B cell (primary cell): ENCODE data around the gene CKMT2. TPM values are rescaled to one million over a fixed set of nuclear protein-coding genes. Genes with fewer than 3 reads are reported as not detected.

ENCODE experiments used
- ATAC-seq: fragments of 200-7000 bp; cut with Tn5 transposase; one replicate; pipeline ENCODE4 v1.10.0; 2021; ENCODE audit warnings: low read depth, mild to moderate bottlenecking, moderate number of reproducible peaks, moderate library complexity
- CTCF ChIA-PET: fragments of 350-600 bp; sonication (Branson Sonifier 250); formaldehyde crosslinking; loops from one replicate; lab custom pipeline; 2021; ENCODE audit warnings: antibody characterized with exemption, inconsistent platforms; lab: Charles Lee
- POLR2A ChIA-PET: fragments of 350-600 bp; sonication (Branson Sonifier 250); formaldehyde crosslinking; loops from one replicate; lab custom pipeline; 2021; ENCODE audit warnings: antibody characterized with exemption; lab: Charles Lee
- DNase-seq: peaks from one replicate; pipeline ENCODE4 v3.0.0; 2013
- H2AFZ ChIP-seq: 2 replicates; pipeline ENCODE4 v1.6.1; 2012; ENCODE audit warnings: mild to moderate bottlenecking, low read depth, low read length; ENCODE audit not compliant: insufficient read depth, poor library complexity, severe bottlenecking
- H3K27ac ChIP-seq, 2 donors: 1 replicate in 1 of 2; 2 replicates in 1 of 2; pipeline ENCODE4 v1.5.1; 2012 to 2013; ENCODE audit warnings: low read length in 2 of 2, mild to moderate bottlenecking in 2 of 2, moderate library complexity in 1 of 2
- H3K27me3 ChIP-seq, 4 experiments: fragments of 200-600 bp in 1 of 4; sonication (generic) in 1 of 4; replicated peaks in 1 of 4; 1 replicate in 2 of 4; 2 replicates in 2 of 4; pipeline versions ENCODE4 v1.6.1 to v1.7.0; 2013 to 2016; ENCODE audit warnings: low read length in 3 of 4, mild to moderate bottlenecking in 2 of 4, mixed read lengths in 1 of 4, moderate library complexity in 1 of 4; ENCODE audit not compliant: insufficient read depth in 4 of 4, control insufficient read depth in 3 of 4; ENCODE audit errors: control extremely low read depth in 1 of 4
- H3K36me3 ChIP-seq, 2 experiments: replicated peaks in 1 of 2; 1 replicate in 1 of 2; 2 replicates in 1 of 2; pipeline versions ENCODE4 v1.6.1 to v1.7.1; 2013; ENCODE audit warnings: low read length in 1 of 2; ENCODE audit not compliant: insufficient read depth in 2 of 2, control insufficient read depth in 1 of 2; ENCODE audit errors: control extremely low read depth in 1 of 2, extremely low read depth in 1 of 2
- H3K4me1 ChIP-seq, 2 donors: fragments of 200-600 bp in 1 of 2; sonication (generic) in 1 of 2; 1 replicate in 1 of 2; 2 replicates in 1 of 2; pipeline versions ENCODE4 v1.5.1 to v1.6.1; 2013 to 2017; ENCODE audit warnings: low read length in 2 of 2; ENCODE audit not compliant: control insufficient read depth in 2 of 2, insufficient read depth in 2 of 2
- H3K4me2 ChIP-seq: replicated peaks from 2 replicates; pipeline ENCODE3; 2012; ENCODE audit warnings: mild to moderate bottlenecking, low read depth, low read length; ENCODE audit not compliant: poor library complexity, severe bottlenecking
- H3K4me3 ChIP-seq, 5 experiments: fragments of 200-600 bp in 1 of 5; sonication (generic) in 1 of 5; 1 replicate in 3 of 5; 2 replicates in 2 of 5; pipeline versions ENCODE4 v1.5.1 to v1.7.0; 2011 to 2016; ENCODE audit warnings: low read length in 4 of 5, mild to moderate bottlenecking in 4 of 5, low read depth in 2 of 5, control low read depth in 1 of 5, moderate library complexity in 1 of 5; ENCODE audit not compliant: insufficient read depth in 1 of 5; ENCODE audit errors: control extremely low read depth in 1 of 5, extremely low read depth in 1 of 5
- H3K79me2 ChIP-seq: fragments of 200-600 bp; sonication (generic); one replicate; pipeline ENCODE4 v1.6.0; 2016; ENCODE audit warnings: low read length; ENCODE audit not compliant: control insufficient read depth, insufficient read depth
- H3K9ac ChIP-seq: fragments of 200-600 bp; sonication (generic); 2 replicates; pipeline ENCODE4 v1.6.1; 2017; ENCODE audit warnings: mild to moderate bottlenecking, low read length, moderate library complexity
- H3K9me3 ChIP-seq, 3 donors: one replicate each; pipeline versions ENCODE4 v1.6.1 to v1.7.1; 2013; ENCODE audit warnings: low read length in 2 of 3; ENCODE audit not compliant: control insufficient read depth in 2 of 3, insufficient read depth in 1 of 3; ENCODE audit errors: control extremely low read depth in 1 of 3
- H4K20me1 ChIP-seq: 2 replicates; pipeline ENCODE4 v1.6.0; 2012; ENCODE audit warnings: mild to moderate bottlenecking, low read length; ENCODE audit not compliant: insufficient read depth, control insufficient read depth, poor library complexity, severe bottlenecking
- H3K27ac Mint-ChIP-seq: one replicate; pipeline ENCODE4 v1.8.0; 2021; ENCODE audit warnings: mixed read lengths
- H3K27me3 Mint-ChIP-seq: one replicate; pipeline ENCODE4 v1.8.0; 2021; ENCODE audit warnings: mixed read lengths
- H3K4me1 Mint-ChIP-seq: one replicate; pipeline ENCODE4 v1.8.0; 2021; ENCODE audit warnings: mixed read lengths
- H3K4me3 Mint-ChIP-seq: one replicate; pipeline ENCODE4 v1.8.0; 2021; ENCODE audit warnings: mixed read lengths
- H3K9me3 Mint-ChIP-seq: one replicate; pipeline ENCODE4 v1.8.0; 2022; ENCODE audit warnings: mixed read lengths; ENCODE audit not compliant: insufficient read depth
- CTCF ChIP-seq: fragments of 200-600 bp; IDR thresholded peaks from one replicate; pipeline ENCODE4 v1.8.0; 2022; ENCODE audit warnings: antibody characterized with exemption, mild to moderate bottlenecking
- EZH2 ChIP-seq: IDR thresholded peaks from 2 replicates; pipeline ENCODE4 v1.6.1; 2012; ENCODE audit warnings: borderline replicate concordance, low read depth, mild to moderate bottlenecking, moderate library complexity, low read length; ENCODE audit not compliant: insufficient read depth, poor library complexity, severe bottlenecking
- WGBS: methylation state at CpG from one replicate; pipeline ENCODE4 v1.1.5; 2013; ENCODE audit warnings: missing lambda C conversion rate; ENCODE audit not compliant: insufficient coverage; 5-methylcytosine and 5-hydroxymethylcytosine counted together
- intact Hi-C: fragments of 100-400 bp; cut with micrococcal nuclease; formaldehyde crosslinking; loops from one replicate; pipeline ENCODE4 v1.10.0; 2022
- polyA plus RNA-seq: library from polyadenylated mRNA; depleted of rRNA; stranded (reverse); fragments of >200 nt; gene quantifications from 2 replicates; pipeline ENCODE4 v1.2.3, GENCODE V29; 2012
- total RNA-seq, 2 donors: library from RNA; stranded (reverse); fragments of 120-200 nt in 1 of 2; gene quantifications; 1 replicate in 1 of 2; 2 replicates in 1 of 2; pipeline versions ENCODE4 v1.2.3 to v1.2.4, GENCODE V29; 2013 to 2022

Gene CKMT2
- total and polyA plus RNA-seq, 2 donors (not counting 1 experiment from before 2014, with no cell fraction given) = not detected

DNA sequence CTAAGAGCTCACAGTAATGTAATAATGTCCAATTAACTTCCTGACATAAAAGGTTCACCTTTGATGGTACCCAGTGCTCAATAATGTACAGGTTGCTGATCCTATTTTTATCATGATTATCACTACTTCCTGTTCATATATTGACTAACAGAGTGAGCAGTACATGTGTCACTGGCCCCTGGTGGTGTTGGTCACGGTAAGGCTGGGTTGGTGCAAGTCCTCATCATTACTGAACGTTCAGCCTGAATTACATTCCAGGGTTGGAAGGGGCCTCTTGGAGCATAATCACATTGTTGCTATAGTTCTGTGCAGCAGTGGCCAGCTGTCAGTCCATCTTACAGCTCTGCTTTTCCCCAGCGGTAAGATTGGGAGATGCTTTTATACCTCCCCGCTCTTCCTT, 24.2 kb upstream of the CKMT2 start:
- no peak for ATAC-seq

DNA sequence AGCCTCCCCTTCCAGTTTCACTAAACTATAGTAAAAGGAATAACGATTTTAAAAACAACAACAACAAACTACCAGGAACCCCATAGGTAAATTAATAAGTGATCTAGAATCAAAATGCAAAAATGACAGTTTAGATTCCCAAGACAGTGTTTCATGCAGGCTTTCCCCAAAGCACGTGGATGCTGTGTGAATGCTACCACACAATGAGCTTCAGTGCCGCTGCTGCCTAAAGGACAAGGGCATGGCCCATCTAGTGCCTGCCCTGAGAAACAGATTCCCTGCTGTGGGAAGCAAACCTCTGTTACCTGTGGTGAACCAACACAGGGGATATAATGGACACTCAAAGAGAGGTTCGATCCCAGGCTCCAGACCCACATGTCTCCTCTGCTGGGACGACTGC, 23.7 kb upstream of the CKMT2 start:
- no peaks in the 10 kb centered on the region for H3K9me3 Mint-ChIP-seq
- DNase-seq (no peak), ATAC-seq (no peak)
- ChIA-PET CTCF (no interaction called here), POLR2A (no interaction called here)
- H3K27me3 ChIP-seq = no peaks in the 10 kb centered on the region
- no peak overlapping the region for H3K9ac ChIP-seq
- no peaks in the 10 kb centered on the region for H3K36me3 ChIP-seq
- no peak overlapping the region for H2AFZ ChIP-seq
- no peak for TF ChIP-seq EZH2
- no peak for TF ChIP-seq CTCF
- H3K9me3 ChIP-seq = no peaks in the 10 kb centered on the region
- peaks cover 5% of the 10 kb centered on the region for H3K27me3 Mint-ChIP-seq
- no peak overlapping the region for H3K4me2 ChIP-seq
- WGBS = 92% methylated on average over 4 of the region's 5 CpGs
- no peak overlapping the region for H3K27ac Mint-ChIP-seq
- no peaks in the 10 kb centered on the region for H4K20me1 ChIP-seq
- H3K4me1 Mint-ChIP-seq = peaks cover 5% of the 10 kb centered on the region
- H3K4me3 ChIP-seq = no peak overlapping the region
- no peaks in the 10 kb centered on the region for H3K4me1 ChIP-seq
- no peaks in the 10 kb centered on the region for H3K79me2 ChIP-seq
- intact Hi-C loops = no loop called here
- H3K4me3 Mint-ChIP-seq = no peak overlapping the region
- H3K27ac ChIP-seq = no peak overlapping the region

More for the DNA sequence above, 24.2 kb upstream of the CKMT2 start:
- no peak overlapping the region for H3K4me2 ChIP-seq
- H3K36me3 ChIP-seq = no peaks in the 10 kb centered on the region
- TF ChIP-seq CTCF = no peak
- TF ChIP-seq EZH2 = no peak
- no peak for DNase-seq
- no peak overlapping the region for H3K4me3 ChIP-seq
- no peaks in the 10 kb centered on the region for H3K79me2 ChIP-seq
- intact Hi-C loops = no loop called here
- H3K27ac Mint-ChIP-seq = no peak overlapping the region
- CTCF ChIA-PET = no interaction called here
- no peaks in the 10 kb centered on the region for H3K27me3 ChIP-seq
- H3K27me3 Mint-ChIP-seq = peaks cover 5% of the 10 kb centered on the region
- POLR2A ChIA-PET = no interaction called here
- no peak overlapping the region for H3K4me3 Mint-ChIP-seq
- H3K9me3 ChIP-seq = no peaks in the 10 kb centered on the region
- no peak overlapping the region for H2AFZ ChIP-seq
- no peak overlapping the region for H3K9ac ChIP-seq
- no peak overlapping the region for H3K27ac ChIP-seq
- no peaks in the 10 kb centered on the region for H4K20me1 ChIP-seq
- H3K4me1 ChIP-seq = no peaks in the 10 kb centered on the region
- peaks cover 5% of the 10 kb centered on the region for H3K4me1 Mint-ChIP-seq
- H3K9me3 Mint-ChIP-seq = no peaks in the 10 kb centered on the region
- WGBS = 83% methylated on average over 1 of the region's 4 CpGs
